A549 treated with AZD9567 at 1 μM for 4 hours (cell line): ENCODE results near the gene ARHGEF12. TPM values are rescaled to one million over a fixed set of nuclear protein-coding genes. Genes with fewer than 3 reads are reported as not detected.

Source experiments
- total RNA-seq: library from RNA; stranded (reverse); fragments of 200-300 nt; extraction: Qiagen RNA extraction; gene quantifications from 5 replicates; pipeline ENCODE4 v1.2.3, GENCODE V29; 2022; ENCODE audit not compliant: insufficient read depth

The ARHGEF12 gene
- 11.7 to 15.7 TPM (median 14.9 TPM) in 5 replicates for total RNA-seq

GRCh38 chr11:120335908-120336640 lies at the start of gene ARHGEF12:
Gene ARHGEF12, plus strand, starts transcription at chr11:120336413. Its CDS starts 831 bp downstream, at chr11:120337244.

GRCh38 chr11:120324932-120325810 lies 11.0 kb upstream of the ARHGEF12 start, which contains the start of gene TLCD5:
Gene TLCD5, plus strand, starts transcription at chr11:120325299. Its CDS starts 2,143 bp downstream, at chr11:120327442.

GRCh38 chr11:120511116-120511819 lies 175.1 kb downstream of the ARHGEF12 start, which contains the start of gene GRIK4:
Gene GRIK4, plus strand, starts transcription at chr11:120511748. Its CDS starts 148,571 bp downstream, at chr11:120660319.

Other genes with a start within 250 kb of the ARHGEF12 start
- 4.8 to 14.3 TPM (median 14.0 TPM) in 5 replicates for gene TRIM29, start 198.3 kb upstream of the ARHGEF12 start, total RNA-seq
- gene OAF, start 125.4 kb upstream of the ARHGEF12 start, total RNA-seq: 10.2 to 11.2 TPM (median 10.7 TPM) in 5 replicates
- gene POU2F3, start 96.3 kb upstream of the ARHGEF12 start, total RNA-seq: not detected in 5 replicates
- gene TLCD5, start 11.1 kb upstream of the ARHGEF12 start, total RNA-seq: 5.7 to 7.8 TPM (median 7.4 TPM) in 5 replicates
- gene GRIK4, start 175.3 kb downstream of the ARHGEF12 start, total RNA-seq: 0.06 TPM in 1 of 5 replicates, not detected in the others